SH-SY5Y (cell line): ENCODE measurements around the gene DOCK9.

Experiments
- GATA2 ChIP-seq: IDR thresholded peaks from 2 replicates; pipeline ENCODE4 v1.6.1; 2011; ENCODE audit warnings: mild to moderate bottlenecking, low read depth, low read length
- GATA3 ChIP-seq: IDR thresholded peaks from 2 replicates; pipeline ENCODE4 v1.6.1; 2011; ENCODE audit warnings: low read depth, mild to moderate bottlenecking, low read length, moderate library complexity

- TF ChIP-seq GATA3 (no peak), GATA2 (no peak)
Measured at GRCh38 chr13:99003851-99004471, 26.1 kb upstream of the DOCK9 start.
